IgD-negative memory B cell (primary cell): ENCODE data around the gene ISL1. TPM values are rescaled to one million over a fixed set of nuclear protein-coding genes. Genes with fewer than 3 reads are reported as not detected.
A peak's percentile ranks its signal among the peaks of the same experiment; 100 is the strongest.

Experiments used
- H3K27ac Mint-ChIP-seq, 3 donors: one replicate each; pipeline ENCODE4 v1.8.0; 2020 to 2022; ENCODE audit warnings: mild to moderate bottlenecking in 3 of 3, mixed read lengths in 3 of 3, moderate library complexity in 1 of 3
- H3K27me3 Mint-ChIP-seq: one replicate; pipeline ENCODE4 v1.8.0; 2021; ENCODE audit warnings: mixed read lengths
- H3K36me3 Mint-ChIP-seq: one replicate; pipeline ENCODE4 v1.8.0; 2020; ENCODE audit warnings: mild to moderate bottlenecking, mixed read lengths
- H3K4me1 Mint-ChIP-seq, 3 donors: one replicate each; pipeline ENCODE4 v1.8.0; 2020 to 2022; ENCODE audit warnings: mixed read lengths in 3 of 3, mild to moderate bottlenecking in 1 of 3
- H3K4me3 Mint-ChIP-seq, 4 donors: one replicate each; pipeline ENCODE4 v1.8.0; 2020 to 2022; ENCODE audit warnings: mild to moderate bottlenecking in 4 of 4, mixed read lengths in 4 of 4, moderate library complexity in 3 of 4
- H3K9me3 Mint-ChIP-seq, 3 donors: one replicate each; pipeline ENCODE4 v1.8.0; 2020 to 2021; ENCODE audit warnings: mixed read lengths in 3 of 3, mild to moderate bottlenecking in 1 of 3
- polyA plus RNA-seq: library from polyadenylated mRNA; unstranded; fragments of 300-500 nt; fragmentation: Illumina TruSeq; gene quantifications from one replicate; pipeline ENCODE4 v1.2.3, GENCODE V29; 2021

Gene ISL1
- polyA plus RNA-seq, 1 donor from 2014 or later = not detected

- Mint-ChIP-seq H3K9me3 (peaks cover 0 to 7% (median 7%) of the 10 kb centered on the region in 3 donors), H3K4me3 (no peak overlapping the region), H3K4me1 (peaks cover 0 to 3% (median 0%) of the 10 kb centered on the region in 3 donors), H3K27me3 (peaks cover 42% of the 10 kb centered on the region), H3K36me3 (no peaks in the 10 kb centered on the region), H3K27ac (no peak overlapping the region)
Observed at GRCh38 chr5:51394609-51395008, 11.4 kb downstream of the ISL1 start.

- H3K4me3 Mint-ChIP-seq = no peak overlapping the region
- peaks cover 0 to 3% (median 0%) of the 10 kb centered on the region in 3 donors for H3K4me1 Mint-ChIP-seq
- peak overlapping the region in 1 of 3 donors; percentile 39 for H3K27ac Mint-ChIP-seq
- H3K36me3 Mint-ChIP-seq = no peaks in the 10 kb centered on the region
- peaks cover 0 to 7% (median 7%) of the 10 kb centered on the region in 3 donors for H3K9me3 Mint-ChIP-seq
- H3K27me3 Mint-ChIP-seq = peaks cover 39% of the 10 kb centered on the region
Observed at GRCh38 chr5:51395245-51395644, 12.0 kb downstream of the ISL1 start.

- peaks cover 36% of the 10 kb centered on the region for H3K27me3 Mint-ChIP-seq
- H3K9me3 Mint-ChIP-seq = peaks cover 0 to 7% (median 7%) of the 10 kb centered on the region in 3 donors
- H3K36me3 Mint-ChIP-seq = no peaks in the 10 kb centered on the region
- no peak overlapping the region for H3K4me3 Mint-ChIP-seq
- peak overlapping the region in 1 of 3 donors; percentile 32 for H3K27ac Mint-ChIP-seq
- peaks cover 0 to 3% (median 0%) of the 10 kb centered on the region in 3 donors for H3K4me1 Mint-ChIP-seq
Observed at GRCh38 chr5:51395666-51396356, 12.6 kb downstream of the ISL1 start.

DNA sequence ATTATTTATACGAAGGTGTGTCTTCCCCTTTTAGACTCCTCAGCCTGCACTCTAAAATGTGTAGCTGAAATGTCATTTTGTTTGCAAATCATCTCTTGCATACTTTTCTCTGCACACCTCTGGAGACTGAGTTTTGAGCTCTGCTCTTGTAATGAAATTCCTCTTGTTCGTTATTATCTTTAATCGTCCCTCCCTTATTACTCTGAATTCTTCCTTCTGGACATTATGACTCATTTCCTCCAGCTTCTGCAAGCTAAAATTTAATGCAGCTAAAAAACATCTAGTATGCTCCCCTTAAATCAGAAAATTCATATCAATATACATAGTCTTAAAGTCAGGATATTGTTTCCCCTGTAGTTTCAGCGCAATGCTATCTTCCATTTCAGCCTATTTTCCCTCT, 13.5 kb downstream of the ISL1 start:
- peaks cover 0 to 7% (median 7%) of the 10 kb centered on the region in 3 donors for H3K9me3 Mint-ChIP-seq
- peaks cover 27% of the 10 kb centered on the region for H3K27me3 Mint-ChIP-seq
- no peak overlapping the region for H3K27ac Mint-ChIP-seq

DNA sequence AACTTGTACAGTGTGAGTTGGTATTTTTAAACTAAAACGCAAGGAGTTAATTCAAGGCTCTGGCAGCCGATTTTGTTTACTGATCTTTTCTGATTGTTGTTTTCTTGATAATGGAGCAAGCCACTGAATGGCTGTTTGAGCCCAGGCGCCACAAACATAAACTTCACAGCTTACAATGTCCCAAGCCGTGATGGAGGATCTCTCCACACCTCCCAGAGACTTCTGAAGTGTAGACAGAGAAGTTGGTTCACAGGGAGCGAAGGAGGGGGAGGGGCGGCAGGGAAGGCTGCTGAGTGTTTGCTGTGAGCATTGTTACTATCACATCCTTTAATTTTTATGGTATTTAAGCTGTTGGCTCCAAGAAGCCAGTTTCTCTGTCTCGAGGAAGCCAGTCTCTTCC, 14.7 kb downstream of the ISL1 start:
- H3K27me3 Mint-ChIP-seq = peaks cover 27% of the 10 kb centered on the region
- no peak overlapping the region for H3K4me3 Mint-ChIP-seq
- H3K36me3 Mint-ChIP-seq = no peaks in the 10 kb centered on the region
- peaks cover 0 to 3% (median 0%) of the 10 kb centered on the region in 3 donors for H3K4me1 Mint-ChIP-seq
- H3K9me3 Mint-ChIP-seq = peaks cover 0 to 7% (median 3%) of the 10 kb centered on the region in 3 donors
- H3K27ac Mint-ChIP-seq = no peak overlapping the region

More for the DNA sequence above, 13.5 kb downstream of the ISL1 start:
- peaks cover 0 to 3% (median 0%) of the 10 kb centered on the region in 3 donors for H3K4me1 Mint-ChIP-seq
- H3K36me3 Mint-ChIP-seq = no peaks in the 10 kb centered on the region
- H3K4me3 Mint-ChIP-seq = no peak overlapping the region

GRCh38 chr5:51398875-51399642, 15.8 kb downstream of the ISL1 start:
- Mint-ChIP-seq H3K27me3 (peaks cover 25% of the 10 kb centered on the region), H3K9me3 (peaks cover 0 to 7% (median 2%) of the 10 kb centered on the region in 3 donors), H3K4me1 (peaks cover 0 to 3% (median 0%) of the 10 kb centered on the region in 3 donors), H3K36me3 (no peaks in the 10 kb centered on the region), H3K27ac (no peak overlapping the region), H3K4me3 (no peak overlapping the region)

DNA sequence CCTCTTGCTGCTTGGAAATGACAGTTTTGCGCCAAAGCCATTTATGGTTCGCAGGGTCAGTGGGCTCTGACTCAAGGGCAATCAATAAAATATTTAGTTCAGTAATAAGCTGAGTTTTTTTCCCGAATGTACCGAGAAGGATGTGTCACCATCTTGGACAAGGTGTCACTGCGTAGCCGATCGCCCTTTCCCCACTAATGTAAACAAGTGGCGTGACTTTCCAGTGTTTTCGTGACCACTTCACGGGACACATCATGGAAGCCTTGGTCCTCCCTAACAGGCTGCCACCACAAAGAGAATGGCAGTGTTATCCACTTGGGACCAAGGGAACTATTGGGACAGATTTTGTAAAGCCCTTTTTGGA, 16.4 kb downstream of the ISL1 start:
- Mint-ChIP-seq H3K27ac (no peak overlapping the region), H3K9me3 (peaks cover 0 to 7% (median 4%) of the 10 kb centered on the region in 3 donors), H3K27me3 (peaks cover 22% of the 10 kb centered on the region), H3K4me3 (no peak overlapping the region), H3K4me1 (peaks cover 0 to 3% (median 0%) of the 10 kb centered on the region in 3 donors), H3K36me3 (no peaks in the 10 kb centered on the region)

DNA sequence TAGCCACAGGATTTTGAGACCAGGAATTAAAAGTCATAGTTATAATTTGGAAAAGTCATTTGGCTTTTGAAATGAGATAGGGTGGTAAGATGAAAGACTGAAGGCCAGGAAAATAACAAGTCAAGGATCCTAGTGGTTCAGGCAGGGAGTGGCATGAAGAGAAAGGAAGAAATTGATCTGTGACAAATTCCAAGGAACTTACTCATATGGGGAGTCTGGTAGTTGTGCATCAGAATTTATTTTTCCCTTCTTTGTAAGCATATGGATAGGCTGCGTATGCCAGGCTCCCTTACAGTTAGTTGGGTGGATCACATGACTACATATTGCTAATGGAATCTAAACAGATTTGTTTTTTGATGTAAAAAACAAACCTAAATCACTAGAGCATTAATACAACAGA, 21.0 kb downstream of the ISL1 start:
- no peaks in the 10 kb centered on the region for H3K4me1 Mint-ChIP-seq
- H3K27ac Mint-ChIP-seq = no peak overlapping the region
- H3K9me3 Mint-ChIP-seq = peaks cover 0 to 9% (median 0%) of the 10 kb centered on the region in 3 donors
- no peaks in the 10 kb centered on the region for H3K36me3 Mint-ChIP-seq
- H3K4me3 Mint-ChIP-seq = no peak overlapping the region
- H3K27me3 Mint-ChIP-seq = peaks cover 4% of the 10 kb centered on the region

DNA sequence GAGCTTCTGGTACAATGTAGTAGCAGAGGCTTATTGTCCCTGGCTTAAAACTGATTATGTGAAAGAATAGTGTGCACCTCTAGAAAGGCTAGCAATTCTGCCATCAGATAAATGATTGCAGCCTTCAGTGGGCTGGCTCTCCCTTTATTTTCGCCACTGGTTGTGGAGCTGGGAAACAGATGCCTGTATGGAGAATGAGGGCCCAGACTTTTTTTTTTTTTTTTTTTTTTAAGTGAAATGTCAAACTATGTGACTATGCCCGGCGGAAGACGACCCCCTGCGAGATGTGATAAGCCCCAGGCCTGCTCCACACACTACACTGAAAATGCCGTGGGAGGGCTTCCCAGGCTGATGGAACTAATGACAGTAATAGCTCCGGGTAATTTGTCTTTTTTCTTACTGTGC, 28.7 kb downstream of the ISL1 start:
- Mint-ChIP-seq H3K36me3 (no peaks in the 10 kb centered on the region), H3K4me1 (no peaks in the 10 kb centered on the region), H3K9me3 (peaks cover 0 to 4% (median 0%) of the 10 kb centered on the region in 3 donors), H3K4me3 (no peak overlapping the region), H3K27ac (no peak overlapping the region), H3K27me3 (peaks cover 1% of the 10 kb centered on the region)

DNA sequence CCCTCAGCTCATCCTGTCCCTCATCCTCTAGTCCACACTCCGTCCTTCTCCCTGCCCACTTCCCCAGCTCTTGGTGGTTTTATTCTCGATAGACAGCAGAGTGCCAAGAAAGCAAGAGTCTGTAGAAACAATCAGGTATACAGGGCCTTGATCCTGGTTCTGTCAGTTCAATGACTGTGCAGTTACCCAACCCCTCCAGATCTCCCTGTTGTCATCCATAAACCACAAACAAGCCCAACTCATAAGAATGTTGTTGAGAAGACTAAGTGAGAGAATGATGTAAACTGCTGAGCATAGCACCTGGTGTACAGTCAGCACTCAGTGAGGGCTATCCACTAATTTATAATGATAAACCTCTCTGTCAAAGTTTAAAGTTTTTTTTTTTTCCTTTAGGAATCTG, 31.3 kb downstream of the ISL1 start:
- Mint-ChIP-seq H3K36me3 (no peaks in the 10 kb centered on the region), H3K4me1 (no peaks in the 10 kb centered on the region), H3K27me3 (peaks cover 1% of the 10 kb centered on the region), H3K4me3 (no peak overlapping the region), H3K27ac (no peak overlapping the region), H3K9me3 (no peaks in the 10 kb centered on the region)

DNA sequence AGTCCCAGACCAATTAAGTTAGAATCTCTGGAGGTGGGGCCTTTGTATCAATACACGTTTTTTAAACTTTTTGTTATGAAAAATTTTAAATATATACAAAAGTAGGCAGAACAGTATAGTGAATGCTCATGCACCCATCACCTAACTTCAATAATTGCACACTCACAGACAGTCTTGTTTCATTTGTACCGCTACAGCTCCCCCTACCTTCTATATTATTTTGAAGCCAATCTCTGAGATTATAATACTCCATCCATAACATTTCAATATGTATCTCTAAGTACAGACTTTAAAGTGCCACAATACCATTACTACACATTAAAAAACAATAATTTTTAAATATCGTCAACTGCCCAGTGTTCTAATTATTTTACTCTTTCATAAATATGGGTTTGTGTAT, 32.9 kb downstream of the ISL1 start:
- H3K27ac Mint-ChIP-seq = no peak overlapping the region
- peaks cover 1% of the 10 kb centered on the region for H3K27me3 Mint-ChIP-seq
- H3K9me3 Mint-ChIP-seq = peaks cover 0 to 3% (median 0%) of the 10 kb centered on the region in 3 donors
- no peaks in the 10 kb centered on the region for H3K4me1 Mint-ChIP-seq
- no peaks in the 10 kb centered on the region for H3K36me3 Mint-ChIP-seq
- no peak overlapping the region for H3K4me3 Mint-ChIP-seq

DNA sequence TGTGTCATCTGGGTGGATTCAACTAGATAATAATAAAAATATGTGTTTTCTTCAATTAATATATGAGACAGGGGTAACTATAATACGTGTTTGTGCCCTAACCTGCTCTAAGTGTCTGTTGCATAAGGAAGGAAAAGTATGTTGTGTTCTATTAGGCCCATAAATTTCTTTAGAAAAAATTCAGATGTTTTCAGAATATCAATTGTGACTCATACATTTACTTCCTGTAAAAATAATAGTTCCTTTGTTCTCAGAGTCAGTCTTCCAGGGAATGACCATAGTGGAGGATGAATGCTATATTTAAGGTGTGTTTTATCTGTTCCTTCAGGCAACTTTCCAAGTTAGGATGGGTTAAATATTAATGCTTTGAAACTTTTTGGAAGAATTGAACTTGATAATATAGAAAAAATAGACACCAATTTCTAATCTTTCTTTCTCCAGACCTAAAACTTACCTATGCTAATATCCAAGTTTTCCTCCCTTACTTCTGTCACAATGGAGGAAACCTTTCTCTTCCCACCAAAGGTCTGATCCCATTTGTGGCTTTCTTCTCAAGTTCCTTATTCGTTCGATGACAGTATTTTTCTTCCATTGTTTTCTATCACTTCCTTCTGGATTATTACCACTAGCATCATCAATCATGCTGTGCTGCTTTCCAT, 49.9 kb downstream of the ISL1 start:
- Mint-ChIP-seq H3K27ac (no peak overlapping the region), H3K4me3 (no peak overlapping the region), H3K9me3 (peaks cover 3 to 6% (median 4%) of the 10 kb centered on the region in 3 donors), H3K4me1 (no peaks in the 10 kb centered on the region), H3K27me3 (no peaks in the 10 kb centered on the region), H3K36me3 (no peaks in the 10 kb centered on the region)

GRCh38 chr5:51439232-51439631, 56.0 kb downstream of the ISL1 start:
- no peak overlapping the region for H3K27ac Mint-ChIP-seq
- no peaks in the 10 kb centered on the region for H3K4me1 Mint-ChIP-seq
- H3K9me3 Mint-ChIP-seq = peaks cover 0 to 1% (median 0%) of the 10 kb centered on the region in 3 donors
- H3K4me3 Mint-ChIP-seq = no peak overlapping the region
- H3K36me3 Mint-ChIP-seq = no peaks in the 10 kb centered on the region
- no peaks in the 10 kb centered on the region for H3K27me3 Mint-ChIP-seq
